HG02571 (cell line): ENCODE measurements around the gene PLP2.
"Not testable (repeated sequence)": the region's sequence is repeated elsewhere in the genome, so short reads cannot be mapped to it uniquely, and the experiment has no call there.

Source experiments
- ATAC-seq: cut with Tn5 transposase; IDR thresholded peaks from one replicate; pipeline ENCODE4 v1.9.1; 2021; ENCODE audit warnings: mild to moderate bottlenecking, moderate library complexity; ENCODE audit not compliant: unreplicated experiment

Gene PLP2

GRCh38 chrX:49171752-49172279, at the start of gene PLP2:
TSS of gene PLP2 (plus strand) at chrX:49171898. CDS start at chrX:49172001, 103 bp downstream.
- peak; percentile 24 for ATAC-seq

GRCh38 chrX:49122499-49122898, 49.2 kb upstream of the PLP2 start:
- ATAC-seq, result no peak

GRCh38 chrX:49127742-49128258, 43.9 kb upstream of the PLP2 start:
- not testable (repeated sequence) for ATAC-seq

- no peak for ATAC-seq
These were observed 42.3 kb upstream of the PLP2 start for GRCh38 chrX:49129427-49129826.

- not testable (repeated sequence) for ATAC-seq
These were observed 39.4 kb upstream of the PLP2 start for GRCh38 chrX:49132275-49132674.

DNA sequence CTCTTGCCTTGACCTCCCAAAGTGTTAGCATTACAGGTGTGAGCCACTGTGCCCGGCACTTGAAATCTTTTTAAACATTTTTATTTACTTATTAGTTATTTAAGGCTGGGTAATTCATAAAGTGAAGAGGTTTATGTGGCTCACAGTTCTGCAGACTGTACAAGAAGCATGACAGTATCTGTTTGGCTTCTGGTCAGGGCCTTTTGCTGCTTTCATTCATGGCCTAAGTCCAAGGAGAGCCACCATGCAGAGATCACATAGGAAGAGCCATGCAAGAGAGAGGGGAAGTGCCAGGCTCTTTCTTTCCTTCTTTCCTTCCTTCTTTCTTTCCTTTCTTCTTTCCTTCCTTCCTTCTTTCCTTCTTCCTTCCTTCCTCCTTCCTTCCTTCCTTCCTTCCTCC, 37.9 kb upstream of the PLP2 start:
- no peak for ATAC-seq

DNA sequence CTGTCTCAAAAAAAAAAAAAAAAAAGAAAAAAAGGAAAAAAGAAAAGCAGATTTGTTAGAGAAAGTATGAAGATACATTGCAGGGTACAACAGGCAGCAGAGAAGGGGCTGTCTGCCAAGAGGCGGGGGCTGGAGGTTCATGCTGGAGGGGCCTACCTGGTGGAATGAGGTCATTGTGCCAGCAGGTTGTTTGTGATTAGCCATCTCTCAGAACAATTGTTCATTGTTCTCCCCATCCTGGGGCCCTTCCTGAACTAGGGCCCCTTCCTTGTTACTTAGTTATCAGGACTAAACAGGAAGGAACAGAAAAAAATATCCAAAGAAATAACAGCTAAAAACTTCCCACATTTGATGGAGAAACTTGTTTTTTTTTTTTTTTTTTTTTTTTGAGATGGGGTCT, 34.2 kb upstream of the PLP2 start:
- no peak for ATAC-seq

- ATAC-seq, result no peak
These were observed 32.0 kb upstream of the PLP2 start for GRCh38 chrX:49139713-49140112.

DNA sequence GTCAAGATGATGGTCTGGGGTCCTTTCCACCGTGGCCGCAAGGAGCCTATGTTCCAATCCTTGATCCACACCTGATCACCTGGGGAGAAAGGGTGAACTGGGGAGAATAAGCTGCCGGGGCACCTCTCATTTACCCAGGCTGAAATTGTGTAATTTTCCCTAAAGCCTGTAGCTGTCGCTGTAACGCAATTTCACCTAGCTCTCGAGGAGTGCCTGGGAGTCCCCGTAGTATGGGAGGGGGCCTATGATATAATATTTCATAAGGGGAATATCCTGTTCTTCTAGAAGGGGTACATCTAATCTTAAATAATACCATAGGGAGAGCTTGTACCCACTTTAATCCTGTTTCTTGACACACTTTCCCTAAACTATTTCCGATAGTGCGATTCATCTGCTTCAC, 29.4 kb upstream of the PLP2 start:
- not testable (repeated sequence) for ATAC-seq

DNA sequence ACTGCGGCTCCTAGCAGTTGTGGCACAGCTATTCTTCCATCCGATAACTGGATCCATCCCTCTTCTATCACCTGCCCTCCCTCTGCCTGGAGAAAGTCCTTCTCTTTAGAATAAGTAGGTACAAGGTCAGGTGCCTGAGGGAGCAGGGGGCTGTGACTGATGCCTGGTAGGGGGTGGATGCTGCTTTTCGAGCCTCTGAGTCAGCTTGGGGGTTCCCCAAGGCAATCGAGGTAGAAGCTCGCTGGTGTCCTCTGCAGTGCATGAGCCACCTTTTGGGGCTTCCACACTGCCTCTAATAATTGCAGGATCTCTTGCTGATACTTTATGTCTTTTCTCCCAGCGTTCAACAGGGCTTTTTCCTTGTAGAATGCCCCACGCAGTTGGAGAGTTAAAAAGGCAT, 28.5 kb upstream of the PLP2 start:
- ATAC-seq, result not testable (repeated sequence)

GRCh38 chrX:49147282-49147681, 24.4 kb upstream of the PLP2 start:
- ATAC-seq, result no peak

DNA sequence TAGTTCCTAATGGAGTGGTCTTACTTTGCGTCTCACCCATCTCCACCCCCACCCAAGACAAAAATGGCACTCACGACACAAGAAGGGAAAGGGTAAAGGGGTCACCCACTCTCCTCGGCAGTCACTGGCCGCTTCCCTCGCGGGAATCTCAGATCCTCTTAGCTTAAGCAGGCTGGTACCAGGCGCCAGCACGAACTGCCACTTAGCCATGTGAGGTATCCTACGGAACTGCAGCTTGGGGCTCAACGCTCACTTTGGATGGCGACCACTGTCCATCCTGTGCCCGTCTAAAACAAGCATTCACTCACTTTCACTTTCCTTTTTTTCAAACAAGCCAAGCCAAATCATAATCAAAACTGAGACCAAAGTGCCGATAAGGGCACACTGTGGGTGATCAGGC, 23.8 kb upstream of the PLP2 start:
- ATAC-seq, result no peak

DNA sequence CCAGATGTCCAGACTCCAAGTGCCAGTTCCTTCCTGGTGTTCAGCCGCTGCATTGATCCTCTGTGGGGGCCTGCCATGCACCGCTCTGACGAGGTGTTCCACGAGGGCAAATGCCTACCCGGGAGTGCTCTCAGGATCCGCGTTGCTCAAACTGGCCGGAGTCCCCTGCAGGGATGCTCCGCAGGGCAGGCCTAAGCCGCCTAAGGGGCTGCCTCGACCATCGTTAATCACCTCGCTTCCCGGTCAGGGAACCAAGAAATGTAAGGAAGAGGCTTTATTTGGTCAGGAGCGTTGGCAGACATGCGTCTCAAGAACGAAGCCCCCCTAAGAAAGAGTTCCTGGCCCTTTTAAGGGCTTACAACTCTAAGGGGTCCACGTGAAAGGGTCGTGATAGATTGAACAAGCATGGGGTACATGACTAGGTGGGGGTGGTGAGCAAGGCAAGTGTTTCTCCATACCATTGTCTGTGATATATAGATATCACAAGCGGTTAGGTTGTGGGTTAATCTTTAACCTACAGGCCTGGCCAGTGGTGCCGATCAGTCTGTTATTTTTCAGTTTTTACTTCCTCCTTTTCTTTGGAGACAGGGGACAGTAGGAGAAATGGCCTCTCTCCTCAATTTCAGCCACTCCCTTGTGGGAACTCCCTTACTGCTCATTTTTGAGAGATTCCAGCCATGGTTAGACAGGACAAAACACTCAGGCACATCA, 23.2 kb upstream of the PLP2 start:
- not testable (repeated sequence) for ATAC-seq

DNA sequence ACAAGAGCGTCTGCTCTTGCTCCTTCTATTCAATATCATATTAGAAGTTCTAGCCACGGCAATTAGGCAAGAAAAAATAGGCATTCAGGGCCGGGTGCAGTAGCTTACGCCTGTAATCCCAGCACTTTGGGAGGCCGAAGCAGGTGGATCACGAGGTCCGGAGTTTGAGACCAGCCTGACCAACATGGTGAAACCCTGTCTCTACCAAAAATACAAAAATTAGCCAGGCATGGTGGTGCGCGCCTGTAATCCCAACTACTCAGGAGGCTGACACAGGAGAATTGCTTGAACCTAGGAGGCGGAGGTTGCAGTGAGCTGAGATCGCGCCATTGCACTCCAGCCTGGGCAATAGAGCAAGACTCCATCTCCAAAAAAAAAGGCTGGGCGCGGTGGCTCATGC, 22.4 kb upstream of the PLP2 start:
- not testable (repeated sequence) for ATAC-seq

DNA sequence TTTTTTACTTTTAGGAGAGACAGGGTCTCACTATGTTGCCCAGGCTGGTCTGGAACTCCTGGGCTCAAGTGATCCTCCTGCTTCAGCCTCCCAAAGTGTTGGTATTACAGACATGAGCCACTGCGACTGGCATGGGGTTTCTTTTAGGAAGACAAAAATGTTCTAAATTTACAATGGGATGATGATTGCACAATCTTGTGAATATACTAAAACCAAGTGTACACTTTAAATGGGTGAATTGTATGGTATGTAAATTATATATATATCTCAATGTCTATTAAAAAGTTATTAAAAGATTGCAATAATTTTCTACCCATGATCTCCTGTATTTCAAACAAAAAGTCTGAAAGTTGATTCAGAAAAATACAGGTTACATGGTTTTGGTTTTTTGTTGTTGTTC, 18.2 kb upstream of the PLP2 start:
- ATAC-seq, result no peak

- ATAC-seq, result no peak
These were observed 16.3 kb upstream of the PLP2 start for GRCh38 chrX:49155243-49155899.

- ATAC-seq, result peak; percentile 80
These were observed 15.5 kb upstream of the PLP2 start for GRCh38 chrX:49155900-49156837.

DNA sequence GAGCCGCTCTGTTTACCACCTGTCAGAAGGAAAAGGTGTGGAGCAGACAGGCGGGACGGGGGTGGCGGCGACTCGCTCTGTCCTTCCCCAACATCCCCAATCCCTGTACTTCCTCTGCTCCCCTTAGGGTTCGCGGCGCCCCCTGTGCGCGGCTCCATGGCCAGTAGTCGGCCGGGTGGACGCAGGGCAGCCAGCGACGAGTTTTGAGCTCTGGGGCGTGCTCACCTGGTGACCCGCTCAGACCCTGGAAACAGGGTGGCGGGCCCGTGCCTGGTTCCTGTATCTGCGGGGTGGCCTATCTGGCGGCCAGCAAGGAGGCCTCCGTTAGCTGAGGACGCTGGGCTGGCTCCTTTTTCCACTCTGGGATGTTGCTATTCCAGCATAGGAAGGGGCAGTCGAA, 14.5 kb upstream of the PLP2 start:
- no peak for ATAC-seq

DNA sequence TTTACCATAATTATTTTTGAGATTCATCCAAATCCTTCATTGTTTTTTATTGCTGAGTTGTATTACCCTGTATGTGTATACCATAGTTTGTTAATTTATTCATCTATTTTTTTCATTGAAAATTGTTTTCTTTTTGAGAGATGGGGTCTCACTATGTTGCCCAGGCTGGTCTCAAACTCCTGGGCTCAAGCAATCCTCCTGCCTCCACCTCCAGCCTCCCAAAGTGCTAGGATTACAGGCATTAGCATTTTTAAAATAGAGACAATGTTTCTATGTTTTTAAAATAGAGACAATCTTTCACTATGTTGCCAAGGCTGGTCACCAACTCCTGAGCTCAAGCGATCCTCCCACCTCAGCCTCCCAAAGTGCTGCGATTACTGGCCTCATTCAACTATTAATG, 10.8 kb upstream of the PLP2 start:
- no peak for ATAC-seq

DNA sequence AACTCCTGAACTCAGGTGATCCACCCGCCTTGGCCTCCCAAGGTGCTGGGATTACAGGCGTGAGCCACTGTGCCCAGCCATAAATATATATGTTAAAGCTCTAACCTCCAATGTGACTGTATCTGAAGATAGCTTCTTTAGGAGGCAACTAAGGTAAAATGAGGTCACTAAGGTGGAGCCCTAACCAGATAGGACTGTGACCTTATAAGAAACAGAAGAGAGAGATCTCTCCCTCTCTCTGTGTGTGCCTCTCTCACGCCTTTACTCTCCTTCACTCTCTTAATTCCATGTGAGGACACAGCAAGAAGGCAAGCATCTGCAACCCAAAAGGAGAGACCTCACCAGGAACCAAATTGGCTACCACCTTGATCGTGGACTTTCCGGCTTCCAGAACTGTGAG, 10.1 kb upstream of the PLP2 start:
- no peak for ATAC-seq

GRCh38 chrX:49162620-49163019, 9.1 kb upstream of the PLP2 start, which contains the start of gene MAGIX:
TSS of gene MAGIX (plus strand) at chrX:49162758. CDS start at chrX:49162890, 132 bp downstream.
- no peak for ATAC-seq
